ENCODE data around the gene MLEC. TPM values are rescaled to one million over a fixed set of nuclear protein-coding genes. Genes with fewer than 3 reads are reported as not detected.

Gene MLEC
- polyA plus RNA-seq, 1 experiment: 34.3 TPM

DNA sequence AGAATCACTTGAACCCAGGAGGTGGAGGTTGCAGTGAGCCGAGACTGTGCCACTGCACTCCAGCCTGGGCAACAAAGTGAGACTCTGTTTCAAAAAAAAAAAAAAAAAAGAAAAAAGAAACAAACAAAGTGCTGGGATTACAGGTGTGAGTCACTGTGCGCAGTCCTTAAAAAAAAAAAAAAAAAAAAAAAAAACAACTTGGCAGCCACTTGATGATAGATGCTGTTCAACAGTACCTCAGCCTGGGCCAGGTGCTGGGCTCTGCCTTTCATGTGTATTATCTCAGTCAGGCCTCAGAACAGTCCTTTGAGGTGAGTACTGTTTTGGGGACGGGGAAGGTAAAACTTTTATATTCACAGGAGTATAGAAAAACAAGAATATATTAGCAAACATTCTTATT lies 48.2 kb downstream of the MLEC start:
- ChIA-PET CTCF (no interaction called here), POLR2A (no interaction called here)
- H3K27me3 ChIP-seq (ENCODE audit: control insufficient read depth, insufficient read depth, low read length): no peaks in the 10 kb centered on the region
- H3K4me3 ChIP-seq (ENCODE audit: low read depth, low read length): no peak overlapping the region
- H3K36me3 ChIP-seq (ENCODE audit: control insufficient read depth, insufficient read depth, low read length): peaks cover 4% of the 10 kb centered on the region; the same call in 1 of the 2 replicates
- TF ChIP-seq, protein P1, sequence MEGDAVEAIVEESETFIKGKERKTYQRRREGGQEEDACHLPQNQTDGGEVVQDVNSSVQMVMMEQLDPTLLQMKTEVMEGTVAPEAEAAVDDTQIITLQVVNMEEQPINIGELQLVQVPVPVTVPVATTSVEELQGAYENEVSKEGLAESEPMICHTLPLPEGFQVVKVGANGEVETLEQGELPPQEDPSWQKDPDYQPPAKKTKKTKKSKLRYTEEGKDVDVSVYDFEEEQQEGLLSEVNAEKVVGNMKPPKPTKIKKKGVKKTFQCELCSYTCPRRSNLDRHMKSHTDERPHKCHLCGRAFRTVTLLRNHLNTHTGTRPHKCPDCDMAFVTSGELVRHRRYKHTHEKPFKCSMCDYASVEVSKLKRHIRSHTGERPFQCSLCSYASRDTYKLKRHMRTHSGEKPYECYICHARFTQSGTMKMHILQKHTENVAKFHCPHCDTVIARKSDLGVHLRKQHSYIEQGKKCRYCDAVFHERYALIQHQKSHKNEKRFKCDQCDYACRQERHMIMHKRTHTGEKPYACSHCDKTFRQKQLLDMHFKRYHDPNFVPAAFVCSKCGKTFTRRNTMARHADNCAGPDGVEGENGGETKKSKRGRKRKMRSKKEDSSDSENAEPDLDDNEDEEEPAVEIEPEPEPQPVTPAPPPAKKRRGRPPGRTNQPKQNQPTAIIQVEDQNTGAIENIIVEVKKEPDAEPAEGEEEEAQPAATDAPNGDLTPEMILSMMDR (IDR thresholded peaks at IDR 0.05; ENCODE audit: insufficient read depth, low read depth, low read length): no peak
- no peak for DNase-seq (ENCODE audit: low read depth)

DNA sequence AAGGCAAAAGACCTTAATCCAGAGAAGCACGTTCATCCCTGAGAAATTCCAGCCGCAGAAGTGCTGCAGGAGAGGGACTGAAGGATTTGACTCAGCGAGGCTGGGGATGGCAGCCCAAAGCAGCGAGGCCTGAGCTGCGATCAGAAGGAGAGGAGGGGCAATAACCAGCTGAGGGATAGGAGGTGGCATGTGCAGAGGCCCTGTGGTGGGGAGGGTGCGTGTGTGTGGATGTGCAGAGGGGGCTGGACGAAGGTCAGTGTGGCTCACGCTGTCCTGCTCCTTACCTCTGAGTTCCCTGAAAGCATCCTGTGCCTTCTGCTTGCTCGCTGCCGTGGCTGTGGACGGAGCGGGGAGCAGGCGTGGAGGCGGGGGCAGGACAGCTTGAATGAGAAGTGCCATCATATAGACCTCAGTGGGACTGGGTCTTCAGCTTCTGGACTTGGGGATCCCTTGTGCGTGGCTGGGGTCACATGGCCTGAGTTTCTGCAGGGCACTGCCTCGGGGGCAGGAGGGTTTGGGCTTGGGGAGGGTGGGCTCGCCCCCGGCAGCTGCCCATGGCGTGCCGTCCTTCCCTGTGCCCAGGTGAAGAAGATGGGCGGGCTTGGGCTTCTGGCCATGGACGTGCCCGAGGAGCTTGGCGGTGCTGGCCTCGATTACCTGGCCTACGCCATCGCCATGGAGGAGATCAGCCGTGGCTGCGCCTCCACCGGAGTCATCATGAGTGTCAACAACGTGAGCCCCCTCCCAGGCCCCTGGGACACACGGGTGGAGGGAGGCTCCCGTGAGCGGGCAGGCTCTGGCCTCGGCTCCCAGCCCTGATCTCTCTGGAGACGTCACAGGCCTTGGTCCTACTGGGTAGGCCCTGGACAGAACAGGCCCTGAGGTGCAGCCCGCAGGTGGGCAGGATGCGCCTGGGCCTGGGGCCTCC lies 49.7 kb downstream of the MLEC start:
- no peak for DNase-seq (ENCODE audit: low read depth)
- TF ChIP-seq, protein P1 (IDR thresholded peaks at IDR 0.05; ENCODE audit: insufficient read depth, low read depth, low read length): no peak
- Histone ChIP-seq H3K27me3 (ENCODE audit: control insufficient read depth, insufficient read depth, low read length) (no peaks in the 10 kb centered on the region), H3K36me3 (ENCODE audit: control insufficient read depth, insufficient read depth, low read length) (peaks cover 4% of the 10 kb centered on the region; the same call in 1 of the 2 replicates), H3K4me3 (ENCODE audit: low read depth, low read length) (no peak overlapping the region)
- POLR2A ChIA-PET: no interaction called here
- CTCF ChIA-PET: no interaction called here

DNA sequence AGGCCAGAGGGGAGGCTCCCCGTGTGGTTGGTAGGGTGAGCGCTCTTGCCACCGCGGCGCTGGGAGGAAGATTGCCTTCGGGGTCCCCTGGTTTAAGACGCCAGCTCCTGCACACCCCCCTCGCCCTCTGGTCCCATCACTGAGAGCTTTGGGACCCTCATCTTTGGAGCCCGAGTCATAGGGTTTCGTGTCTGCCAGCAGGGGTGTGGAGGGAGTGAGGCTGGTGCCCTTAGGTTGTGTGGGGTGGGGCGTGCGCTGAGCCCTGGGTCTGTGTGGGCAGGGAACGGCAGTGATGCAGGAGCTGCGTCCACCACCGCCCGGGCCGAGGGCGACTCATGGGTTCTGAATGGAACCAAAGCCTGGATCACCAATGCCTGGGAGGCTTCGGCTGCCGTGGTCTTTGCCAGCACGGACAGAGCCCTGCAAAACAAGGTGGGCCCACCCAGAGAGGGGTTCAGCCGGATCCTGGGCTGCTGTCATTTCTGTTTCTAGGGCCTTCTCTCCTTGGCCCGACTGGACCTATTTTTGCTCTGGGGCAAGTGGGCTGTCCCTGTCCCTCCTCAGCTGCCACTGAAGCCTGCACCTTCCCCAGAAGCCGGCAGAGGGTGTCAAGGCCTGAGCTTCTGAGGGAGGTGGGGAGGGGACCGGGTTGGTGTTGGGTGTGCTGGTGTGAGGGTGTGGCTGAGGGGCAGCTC lies 50.8 kb downstream of the MLEC start:
- ChIA-PET POLR2A (no interaction called here), CTCF (interaction anchor here (0.7 to 2.1 kb wide), 2 partner anchors 146 to 234 kb away, joined by 3 to 7 read pairs; no protein-coding TSS in a partner anchor)
- Histone ChIP-seq H3K27me3 (ENCODE audit: control insufficient read depth, insufficient read depth, low read length) (no peaks in the 10 kb centered on the region), H3K4me3 (ENCODE audit: low read depth, low read length) (no peak overlapping the region), H3K36me3 (ENCODE audit: control insufficient read depth, insufficient read depth, low read length) (peaks cover 4% of the 10 kb centered on the region; the same call in 1 of the 2 replicates)
- TF ChIP-seq, protein P1 (IDR thresholded peaks at IDR 0.05; ENCODE audit: insufficient read depth, low read depth, low read length): peak; percentile 23; the same call in 1 of the 2 replicates
- no peak for DNase-seq (ENCODE audit: low read depth)

DNA sequence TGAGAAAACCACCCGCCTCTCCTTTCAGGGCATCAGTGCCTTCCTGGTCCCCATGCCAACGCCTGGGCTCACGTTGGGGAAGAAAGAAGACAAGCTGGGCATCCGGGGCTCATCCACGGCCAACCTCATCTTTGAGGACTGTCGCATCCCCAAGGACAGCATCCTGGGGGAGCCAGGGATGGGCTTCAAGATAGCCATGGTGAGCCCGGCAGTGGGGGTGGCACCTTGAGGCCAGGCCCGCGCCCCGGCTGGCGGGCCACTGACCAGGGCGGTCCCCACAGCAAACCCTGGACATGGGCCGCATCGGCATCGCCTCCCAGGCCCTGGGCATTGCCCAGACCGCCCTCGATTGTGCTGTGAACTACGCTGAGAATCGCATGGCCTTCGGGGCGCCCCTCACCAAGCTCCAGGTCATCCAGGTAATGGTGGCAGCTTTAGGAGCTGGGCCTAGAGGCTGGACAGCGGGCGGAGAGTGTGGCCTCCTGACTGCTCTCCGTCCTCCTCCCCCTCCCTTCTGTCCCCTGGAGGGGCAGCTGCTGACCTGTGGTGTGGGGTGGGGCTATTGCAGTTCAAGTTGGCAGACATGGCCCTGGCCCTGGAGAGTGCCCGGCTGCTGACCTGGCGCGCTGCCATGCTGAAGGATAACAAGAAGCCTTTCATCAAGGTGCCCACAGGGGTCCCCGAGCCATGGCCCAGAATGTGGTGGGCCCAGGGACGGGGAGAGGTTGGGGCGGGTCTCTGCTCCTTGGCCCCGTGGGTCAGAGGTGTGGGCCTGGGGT lies 51.5 kb downstream of the MLEC start:
- H3K4me3 ChIP-seq (ENCODE audit: low read depth, low read length): no peak overlapping the region
- TF ChIP-seq, protein P1 (IDR thresholded peaks at IDR 0.05; ENCODE audit: insufficient read depth, low read depth, low read length): no peak
- DNase-seq (ENCODE audit: low read depth): no peak
- CTCF ChIA-PET: interaction anchor here (0.7 to 2.1 kb wide), 2 partner anchors 147 to 233 kb away, joined by 3 to 7 read pairs; no protein-coding TSS in a partner anchor
- peaks cover 4% of the 10 kb centered on the region; the same call in 1 of the 2 replicates for H3K36me3 ChIP-seq (ENCODE audit: control insufficient read depth, insufficient read depth, low read length)
- POLR2A ChIA-PET: interaction anchor here (0.6 kb wide), 1 partner anchor 141 kb away, joined by 5 read pairs; no protein-coding TSS in a partner anchor
- no peaks in the 10 kb centered on the region for H3K27me3 ChIP-seq (ENCODE audit: control insufficient read depth, insufficient read depth, low read length)
